ENCODE results near the gene EFNA2. TPM values are rescaled to one million over a fixed set of nuclear protein-coding genes. Genes with fewer than 3 reads are reported as not detected.

The EFNA2 gene
- total RNA-seq, 4 donors from 2014 or later: not detected

DNA sequence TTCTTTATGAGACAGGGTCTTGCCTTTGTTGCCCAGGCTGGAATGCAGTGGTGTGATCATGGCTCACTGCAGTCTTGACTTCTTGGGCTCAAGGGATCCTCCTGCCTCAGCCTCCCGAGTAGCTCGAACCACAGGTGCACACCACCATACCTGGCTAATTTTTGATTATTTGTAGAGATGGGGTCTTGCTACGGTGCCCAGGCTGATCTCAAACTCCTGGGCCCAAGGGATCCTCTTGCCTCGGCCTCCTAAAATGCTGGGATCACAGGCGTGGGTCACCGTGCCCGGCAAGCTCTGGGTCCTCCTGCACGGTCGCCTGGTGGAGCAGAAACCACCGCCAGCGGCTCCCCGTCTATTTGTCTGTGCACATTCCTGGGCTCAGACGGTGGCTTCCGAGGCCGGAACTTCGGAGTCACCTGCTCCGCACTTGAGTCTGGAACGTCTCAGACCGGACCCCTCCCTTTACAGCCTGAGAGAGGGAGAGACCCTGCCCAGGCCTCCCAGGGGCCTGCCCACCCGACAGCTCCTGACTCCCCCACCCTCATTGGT is 22.2 kb downstream of the EFNA2 start:
- no peak overlapping the region for H3K4me3 ChIP-seq
- H3K27me3 ChIP-seq: peaks cover 5 to 8% (median 7%) of the 10 kb centered on the region in 3 donors
- DNase-seq: no peak
- no peaks in the 10 kb centered on the region for H3K4me1 ChIP-seq
- no peak overlapping the region for H3K27ac ChIP-seq
- intact Hi-C loops (cut with DNase I; ENCODE audit: low total_unique reads): no loop called here
- no peak for TF ChIP-seq CTCF (IDR thresholded peaks at IDR 0.05 in 4 of 5, conservative IDR thresholded peaks at IDR 0.05 in 1 of 5)
- no peak for TF ChIP-seq POLR2A (IDR thresholded peaks at IDR 0.05)
- no peak for ATAC-seq
- in situ Hi-C loops (cut with MboI; ENCODE audit: low sequenced_read_pairs in 4 of 4): no loop called here
- no peaks in the 10 kb centered on the region for H3K9me3 ChIP-seq
- H3K36me3 ChIP-seq: no peaks in the 10 kb centered on the region

- Histone ChIP-seq H3K9me3 (no peaks in the 10 kb centered on the region), H3K4me3 (no peak overlapping the region), H3K4me1 (no peaks in the 10 kb centered on the region), H3K27ac (no peak overlapping the region), H3K36me3 (no peaks in the 10 kb centered on the region), H3K27me3 (peaks cover 14 to 15% (median 15%) of the 10 kb centered on the region in 3 donors)
- ATAC-seq (no peak), DNase-seq (no peak)
- TF ChIP-seq POLR2A (IDR thresholded peaks at IDR 0.05) (no peak), CTCF (IDR thresholded peaks at IDR 0.05 in 4 of 5, conservative IDR thresholded peaks at IDR 0.05 in 1 of 5) (no peak)
- intact Hi-C loops (cut with DNase I; ENCODE audit: low total_unique reads) (no loop called here), in situ Hi-C loops (cut with MboI; ENCODE audit: low sequenced_read_pairs in 4 of 4) (no loop called here)
These were observed 23.0 kb downstream of the EFNA2 start for GRCh38 chr19:1308718-1309117.

- Histone ChIP-seq H3K36me3 (no peaks in the 10 kb centered on the region), H3K4me3 (no peak overlapping the region), H3K27ac (no peak overlapping the region), H3K27me3 (peaks cover 21 to 26% (median 24%) of the 10 kb centered on the region in 3 donors), H3K4me1 (no peaks in the 10 kb centered on the region), H3K9me3 (no peaks in the 10 kb centered on the region)
- ATAC-seq (no peak), DNase-seq (no peak)
- intact Hi-C loops (cut with DNase I; ENCODE audit: low total_unique reads) (no loop called here), in situ Hi-C loops (cut with MboI; ENCODE audit: low sequenced_read_pairs in 4 of 4) (no loop called here)
- TF ChIP-seq CTCF (IDR thresholded peaks at IDR 0.05 in 4 of 5, conservative IDR thresholded peaks at IDR 0.05 in 1 of 5): no peak
- no peak for TF ChIP-seq POLR2A (IDR thresholded peaks at IDR 0.05)
These were observed 24.5 kb downstream of the EFNA2 start for GRCh38 chr19:1309977-1310852.

DNA sequence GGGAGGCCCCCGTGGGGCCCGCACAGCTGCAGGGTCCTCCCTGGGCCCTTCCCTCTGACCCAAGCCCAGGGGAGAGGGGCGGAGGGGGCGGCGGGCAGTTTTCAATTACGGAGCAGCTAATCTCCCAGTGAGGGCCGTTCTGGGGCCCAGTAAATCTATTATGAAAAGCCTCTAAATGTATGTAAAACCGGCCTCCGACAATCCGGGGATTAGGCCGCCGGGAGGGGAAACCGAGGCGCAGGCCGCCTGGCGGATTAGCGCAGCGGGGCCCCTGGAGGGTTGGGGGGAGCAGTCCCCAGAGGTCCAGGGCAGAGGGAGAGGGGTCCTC is 25.1 kb downstream of the EFNA2 start:
- DNase-seq (no peak), ATAC-seq (no peak)
- intact Hi-C loops (cut with DNase I; ENCODE audit: low total_unique reads): no loop called here
- TF ChIP-seq CTCF (IDR thresholded peaks at IDR 0.05 in 4 of 5, conservative IDR thresholded peaks at IDR 0.05 in 1 of 5) (no peak), POLR2A (IDR thresholded peaks at IDR 0.05) (no peak)
- H3K36me3 ChIP-seq: no peaks in the 10 kb centered on the region
- H3K4me3 ChIP-seq: no peak overlapping the region
- in situ Hi-C loops (cut with MboI; ENCODE audit: low sequenced_read_pairs in 4 of 4): no loop called here
- no peaks in the 10 kb centered on the region for H3K4me1 ChIP-seq
- H3K9me3 ChIP-seq: no peaks in the 10 kb centered on the region
- H3K27me3 ChIP-seq: peaks cover 21 to 29% (median 28%) of the 10 kb centered on the region in 3 donors
- H3K27ac ChIP-seq: no peak overlapping the region

Data from gastrocnemius medialis (tissue), 4 donors.